HepG2 (cell line): ENCODE data around the gene SPAG6.

Experiments used
- GABPA ChIP-seq, 2 experiments: IDR thresholded peaks; 2 replicates each; pipeline ENCODE4 v1.6.1; 2011 to 2016; ENCODE audit warnings: low read depth in 2 of 2, low read length in 1 of 2, missing biosample characterization in 1 of 2, missing genetic modification characterization in 1 of 2
- JUNB ChIP-seq: sonication (generic); formaldehyde crosslinking; IDR thresholded peaks from 2 replicates; pipeline ENCODE4 v1.8.0; 2022; ENCODE audit warnings: missing genetic modification reagents, mild to moderate bottlenecking, borderline replicate concordance
- MXI1 ChIP-seq: IDR thresholded peaks from 3 replicates; pipeline ENCODE4 v1.6.1; 2012; ENCODE audit warnings: low read depth, low read length, inconsistent platforms, borderline replicate concordance
- REST ChIP-seq, 2 experiments: IDR thresholded peaks; 2 replicates each; pipeline ENCODE4 v1.6.1; 2011 to 2012; ENCODE audit warnings: low read length in 2 of 2, borderline replicate concordance in 1 of 2, low read depth in 1 of 2, mild to moderate bottlenecking in 1 of 2, moderate library complexity in 1 of 2
- ZBTB2 ChIP-seq: sonication (generic); formaldehyde crosslinking; IDR thresholded peaks from 2 replicates; pipeline ENCODE4 v1.8.0; 2022; ENCODE audit warnings: low read depth, missing genetic modification reagents

GRCh38 chr10:22443175-22443901 is 98.0 kb downstream of the SPAG6 start:
- TF ChIP-seq MXI1 (no peak), JUNB (CRISPR knock-in tag) (no peak), ZBTB2 (CRISPR knock-in tag) (no peak), GABPA (IDR thresholded peaks at IDR 0.05; ENCODE audit: low read depth, low read length) (no peak), GABPA (CRISPR knock-in tag; IDR thresholded peaks at IDR 0.05; ENCODE audit: low read depth) (no peak), REST (IDR thresholded peaks at IDR 0.05; ENCODE audit: borderline replicate concordance in 1 of 2, low read depth in 1 of 2, low read length in 2 of 2) (no peak)
